Endothelial cell of umbilical vein (primary cell): Measurements from ENCODE around the gene CDKN2B-AS1. TPM values are rescaled to one million over a fixed set of nuclear protein-coding genes. Genes with fewer than 3 reads are reported as not detected.

Experiments used
- BruUV-seq: library from RNA; stranded (reverse); fragments of 400-500 nt; replicated peaks from 2 replicates; lab custom pipeline; 2021; lab: Mats Ljungman, UMichigan
- CTCF ChIA-PET: fragments of 300-600, 350-600 bp; sonication (Branson Sonifier 250); formaldehyde crosslinking; loops from one replicate; lab custom pipeline; 2021; ENCODE audit warnings: antibody characterized with exemption, inconsistent platforms; lab: Charles Lee
- POLR2A ChIA-PET: fragments of 300-600, 350-600 bp; sonication (Branson Sonifier 250); formaldehyde crosslinking; loops from one replicate; lab custom pipeline; 2021; ENCODE audit warnings: antibody characterized with exemption, inconsistent platforms; lab: Charles Lee
- DNase-seq: peaks from one replicate; pipeline ENCODE4 v3.0.0-alpha.2; 2011; ENCODE audit warnings: low read depth, low spot score
- FAIRE-seq: peaks from 2 replicates; lab custom pipeline; 2011; peaks lifted over from hg19 to GRCh38; lab: Jason Lieb, UNC
- H2AFZ ChIP-seq: 2 replicates; pipeline ENCODE4 v1.6.0; 2012; ENCODE audit warnings: low read depth, low read length, control low read depth, inconsistent platforms
- H3K27ac ChIP-seq: 2 replicates; pipeline ENCODE4 v1.5.1; 2011; ENCODE audit warnings: low read depth, mild to moderate bottlenecking, control low read depth, low read length, moderate library complexity; ENCODE audit not compliant: insufficient read depth
- H3K27me3 ChIP-seq, 2 experiments: 2 replicates each; pipeline versions ENCODE4 v1.6.0 to v1.6.1; 2011; ENCODE audit warnings: low read length in 2 of 2, mixed read lengths in 1 of 2; ENCODE audit not compliant: control insufficient read depth in 2 of 2, insufficient read depth in 2 of 2
- H3K36me3 ChIP-seq, 2 experiments: 2 replicates in 1 of 2; 3 replicates in 1 of 2; pipeline ENCODE4 v1.5.1; 2011; ENCODE audit warnings: low read length in 2 of 2, mild to moderate bottlenecking in 1 of 2, moderate library complexity in 1 of 2; ENCODE audit not compliant: control insufficient read depth in 2 of 2, insufficient read depth in 2 of 2; ENCODE audit errors: extremely low read depth in 1 of 2
- H3K4me1 ChIP-seq: 3 replicates; pipeline ENCODE4 v1.5.1; 2011; ENCODE audit warnings: mild to moderate bottlenecking, low read length; ENCODE audit not compliant: control insufficient read depth, insufficient read depth; ENCODE audit errors: extremely low read depth
- H3K4me2 ChIP-seq: 2 replicates; pipeline ENCODE4 v1.6.1; 2011; ENCODE audit warnings: low read length, control low read depth, mixed read lengths; ENCODE audit not compliant: insufficient read depth
- H3K4me3 ChIP-seq, 3 experiments: fragments of 200-600 bp in 1 of 3; sonication (generic), shearing (Covaris generic) in 1 of 3; replicated peaks in 1 of 3; 2 replicates each; pipeline ENCODE4 v1.5.1; 2011 to 2016; ENCODE audit warnings: control low read depth in 3 of 3, low read length in 3 of 3, mild to moderate bottlenecking in 2 of 3, inconsistent platforms in 1 of 3, low read depth in 1 of 3, moderate library complexity in 1 of 3; ENCODE audit not compliant: insufficient read depth in 1 of 3
- H3K79me2 ChIP-seq: 2 replicates; pipeline ENCODE4 v1.6.0; 2012; ENCODE audit warnings: low read length, inconsistent platforms; ENCODE audit not compliant: control insufficient read depth, insufficient read depth
- H3K9ac ChIP-seq: replicated peaks from 2 replicates; pipeline ENCODE3; 2011; ENCODE audit warnings: low read length, control low read depth; ENCODE audit not compliant: insufficient read depth; ENCODE audit errors: extremely low read depth
- H3K9me1 ChIP-seq: replicated peaks from 3 replicates; pipeline ENCODE4 v1.6.0; 2011; ENCODE audit warnings: mild to moderate bottlenecking, low read length; ENCODE audit not compliant: control insufficient read depth, insufficient read depth; ENCODE audit errors: extremely low read depth
- H3K9me3 ChIP-seq: replicated peaks from 2 replicates; pipeline ENCODE4 v1.5.1; 2012; ENCODE audit warnings: low read length, inconsistent platforms; ENCODE audit not compliant: control insufficient read depth, insufficient read depth
- H4K20me1 ChIP-seq: replicated peaks from 2 replicates; pipeline ENCODE3; 2011; ENCODE audit warnings: mild to moderate bottlenecking, low read length; ENCODE audit not compliant: control insufficient read depth, insufficient read depth; ENCODE audit errors: extremely low read depth
- CTCF ChIP-seq, 2 donors: IDR thresholded peaks; 1 replicate in 1 of 2; 2 replicates in 1 of 2; pipeline ENCODE4 v1.5.1; 2011; ENCODE audit warnings: low read length in 2 of 2, mild to moderate bottlenecking in 2 of 2, moderate library complexity in 2 of 2, control low read depth in 1 of 2, inconsistent platforms in 1 of 2, low read depth in 1 of 2; ENCODE audit not compliant: insufficient read depth in 1 of 2; ENCODE audit errors: extremely low read depth in 1 of 2
- EZH2 ChIP-seq: IDR thresholded peaks from 2 replicates; pipeline ENCODE4 v1.6.1; 2012; ENCODE audit warnings: borderline replicate concordance, low read depth, mild to moderate bottlenecking, moderate library complexity, low read length, inconsistent platforms; ENCODE audit not compliant: severe bottlenecking
- FOS ChIP-seq: IDR thresholded peaks from 2 replicates; pipeline ENCODE4 v1.6.1; 2011; ENCODE audit warnings: mild to moderate bottlenecking, low read length, moderate library complexity, borderline replicate concordance; ENCODE audit not compliant: insufficient read depth
- GATA2 ChIP-seq: IDR thresholded peaks from 2 replicates; pipeline ENCODE4 v1.7.0; 2011; ENCODE audit warnings: low read depth, mild to moderate bottlenecking, moderate library complexity, mixed read lengths, low read length; ENCODE audit not compliant: insufficient read length, insufficient read depth
- JUN ChIP-seq: IDR thresholded peaks from 2 replicates; pipeline ENCODE4 v1.6.1; 2011; ENCODE audit warnings: borderline replicate concordance, low read depth; ENCODE audit not compliant: insufficient read length, insufficient read depth
- MAX ChIP-seq: IDR thresholded peaks from 2 replicates; pipeline ENCODE4 v1.6.1; 2011; ENCODE audit not compliant: insufficient read depth, insufficient read length
- MYC ChIP-seq: IDR thresholded peaks from one replicate; pipeline ENCODE4 v1.6.1; 2011; ENCODE audit warnings: mild to moderate bottlenecking, low read depth, low read length
- POLR2A ChIP-seq: IDR thresholded peaks from 2 replicates; pipeline ENCODE4 v1.6.1; 2012; ENCODE audit warnings: low read depth, mild to moderate bottlenecking, control low read depth, low read length
- POLR2AphosphoS5 ChIP-seq: IDR thresholded peaks from 2 replicates; pipeline ENCODE4 v1.6.1; 2012; ENCODE audit warnings: low read depth, mild to moderate bottlenecking, control low read depth, low read length, moderate library complexity; ENCODE audit not compliant: insufficient read depth
- dilution Hi-C: fragments of 300-500 bp; cut with MboI; formaldehyde crosslinking; loops from one replicate; pipeline ENCODE4 v1.15.0; 2019; ENCODE audit warnings: low sequenced_read_pairs; ENCODE audit not compliant: extremely low pct_ligation_motif_present
- intact Hi-C: fragments of 100-400 bp; cut with micrococcal nuclease; formaldehyde crosslinking; loops from one replicate; pipeline ENCODE4 v1.10.0; 2022
- polyA plus RNA-seq, 4 experiments: library from polyadenylated mRNA; depleted of rRNA in 3 of 4; stranded (reverse) in 3 of 4; unstranded in 1 of 4; fragments of >200 nt; gene quantifications; 2 replicates each; pipeline versions ENCODE4 v1.2.1 to v1.2.3, GENCODE V29; 2011 to 2012; ENCODE audit warnings: missing spikeins in 1 of 4
- total RNA-seq: library from RNA; stranded (reverse); gene quantifications from 2 replicates; pipeline ENCODE4 v1.2.3, GENCODE V29; 2021

Gene CDKN2B-AS1
- total and polyA plus RNA-seq, 2 donors (not counting 3 experiments of a cell fraction or from before 2014, with no cell fraction given) = 0.44 to 1.9 TPM

GRCh38 chr9:22108581-22109370 lies 114.2 kb downstream of the CDKN2B-AS1 start:
- no peaks in the 10 kb centered on the region for H3K36me3 ChIP-seq
- no peak overlapping the region for H3K4me2 ChIP-seq
- H3K9ac ChIP-seq = no peak overlapping the region
- intact Hi-C loops = loop anchor here (10.0 kb wide), 1 partner anchor 424 kb away; no protein-coding TSS in a partner anchor
- H3K27ac ChIP-seq = no peak overlapping the region
- CTCF ChIA-PET = interaction anchor here (0.9 to 4.4 kb wide), 2 partner anchors 9 to 11 kb away, joined by 3 to 20 read pairs; no protein-coding TSS in a partner anchor
- H3K4me3 ChIP-seq = no peak overlapping the region
- FAIRE-seq (no peak), DNase-seq (peak; percentile 22)
- TF ChIP-seq EZH2 (no peak), MYC (no peak), GATA2 (no peak), FOS (no peak), POLR2A (no peak), CTCF (IDR thresholded peaks at IDR 0.05; ENCODE audit: extremely low read depth in 1 of 2, insufficient read depth in 1 of 2, low read depth in 1 of 2, low read length in 2 of 2) (no peak), POLR2AphosphoS5 (no peak), JUN (no peak), MAX (no peak)
- dilution Hi-C loops = no loop called here
- no peaks in the 10 kb centered on the region for H4K20me1 ChIP-seq
- BruUV-seq = no TSS peak
- no peaks in the 10 kb centered on the region for H3K27me3 ChIP-seq
- POLR2A ChIA-PET = no interaction called here
- no peaks in the 10 kb centered on the region for H3K79me2 ChIP-seq
- no peaks in the 10 kb centered on the region for H3K9me1 ChIP-seq
- H3K4me1 ChIP-seq = peaks cover 15% of the 10 kb centered on the region
- peak overlapping the region; percentile 45 for H2AFZ ChIP-seq
- H3K9me3 ChIP-seq = no peaks in the 10 kb centered on the region
